ENCODE measurements around the gene GYG1. TPM values are rescaled to one million over a fixed set of nuclear protein-coding genes. Genes with fewer than 3 reads are reported as not detected.

Gene GYG1
- 41.2 to 50.1 TPM (median 48.1 TPM) in 3 replicates for total RNA-seq
- long read RNA-seq, transcript GYG1-201 (7 exons, 1,890 nt) = major isoform, 63 of 74 reads
- long read RNA-seq, partial matches to known transcripts = 3 of 74 reads
- long read RNA-seq, other reads (novel, unspliced or antisense) = 7 of 74 reads

- peaks cover 17% of the 10 kb centered on the region for H3K4me1 Mint-ChIP-seq (ENCODE audit: low read depth)
- peak within 1 kb of the TSS; percentile 74 for H3K27ac Mint-ChIP-seq (ENCODE audit: unreplicated experiment)
- no peaks in the 10 kb centered on the region for H3K9me3 Mint-ChIP-seq (ENCODE audit: low read depth)
- H3K4me3 Mint-ChIP-seq (ENCODE audit: unreplicated experiment) = peak within 1 kb of the TSS; percentile 75
- peaks cover 12% of the 10 kb centered on the region for H3K36me3 Mint-ChIP-seq (ENCODE audit: low read depth)
- no peaks in the 10 kb centered on the region for H3K27me3 Mint-ChIP-seq (ENCODE audit: low read depth)
- DNase-seq (ENCODE audit: low spot score) = peak; percentile 94
- TF ChIP-seq CTCF (IDR thresholded peaks at IDR 0.05) = peak; percentile 65
Measured at GRCh38 chr3:148991219-148992026, at the start of gene GYG1. Gene GYG1, plus strand, starts transcription at chr3:148991540. Its CDS starts 101 bp downstream, at chr3:148991641.

- H3K27ac Mint-ChIP-seq (ENCODE audit: unreplicated experiment) = no peak overlapping the region
- peak; percentile 98 for TF ChIP-seq CTCF (IDR thresholded peaks at IDR 0.05)
- H3K36me3 Mint-ChIP-seq (ENCODE audit: low read depth) = no peaks in the 10 kb centered on the region
- peaks cover 5% of the 10 kb centered on the region for H3K27me3 Mint-ChIP-seq (ENCODE audit: low read depth)
- no peaks in the 10 kb centered on the region for H3K9me3 Mint-ChIP-seq (ENCODE audit: low read depth)
- peaks cover 8% of the 10 kb centered on the region for H3K4me1 Mint-ChIP-seq (ENCODE audit: low read depth)
- H3K4me3 Mint-ChIP-seq (ENCODE audit: unreplicated experiment) = no peak overlapping the region
- DNase-seq (ENCODE audit: low spot score) = no peak
Measured at GRCh38 chr3:148943506-148944205, 47.7 kb upstream of the GYG1 start.

- Mint-ChIP-seq H3K27me3 (ENCODE audit: low read depth) (no peaks in the 10 kb centered on the region), H3K4me1 (ENCODE audit: low read depth) (peaks cover 8% of the 10 kb centered on the region), H3K27ac (ENCODE audit: unreplicated experiment) (no peak overlapping the region), H3K4me3 (ENCODE audit: unreplicated experiment) (no peak overlapping the region), H3K36me3 (ENCODE audit: low read depth) (no peaks in the 10 kb centered on the region), H3K9me3 (ENCODE audit: low read depth) (no peaks in the 10 kb centered on the region)
- no peak for TF ChIP-seq CTCF (IDR thresholded peaks at IDR 0.05)
- no peak for DNase-seq (ENCODE audit: low spot score)
Measured at GRCh38 chr3:148945116-148945515, 46.2 kb upstream of the GYG1 start.

GRCh38 chr3:148948913-148949657 is 42.3 kb upstream of the GYG1 start:
- Mint-ChIP-seq H3K27me3 (ENCODE audit: low read depth) (no peaks in the 10 kb centered on the region), H3K4me1 (ENCODE audit: low read depth) (peaks cover 13% of the 10 kb centered on the region), H3K4me3 (ENCODE audit: unreplicated experiment) (no peak overlapping the region), H3K27ac (ENCODE audit: unreplicated experiment) (no peak overlapping the region), H3K36me3 (ENCODE audit: low read depth) (no peaks in the 10 kb centered on the region), H3K9me3 (ENCODE audit: low read depth) (no peaks in the 10 kb centered on the region)
- no peak for TF ChIP-seq CTCF (IDR thresholded peaks at IDR 0.05)
- DNase-seq (ENCODE audit: low spot score) = no peak

- no peak overlapping the region for H3K4me3 Mint-ChIP-seq (ENCODE audit: unreplicated experiment)
Measured at GRCh38 chr3:148950806-148951205, 40.5 kb upstream of the GYG1 start.

More at GRCh38 chr3:148950806-148951205, 40.5 kb upstream of the GYG1 start:
- H3K9me3 Mint-ChIP-seq (ENCODE audit: low read depth) = no peaks in the 10 kb centered on the region
- no peak overlapping the region for H3K27ac Mint-ChIP-seq (ENCODE audit: unreplicated experiment)
- no peaks in the 10 kb centered on the region for H3K27me3 Mint-ChIP-seq (ENCODE audit: low read depth)
- H3K36me3 Mint-ChIP-seq (ENCODE audit: low read depth) = no peaks in the 10 kb centered on the region
- H3K4me1 Mint-ChIP-seq (ENCODE audit: low read depth) = peaks cover 23% of the 10 kb centered on the region
- TF ChIP-seq CTCF (IDR thresholded peaks at IDR 0.05) = peak; percentile 66
- no peak for DNase-seq (ENCODE audit: low spot score)

Data from chondrocyte (in vitro differentiated cells).